Measurements from ENCODE around the gene SLC39A11.
"Not testable (repeated sequence)": the region's sequence is repeated elsewhere in the genome, so short reads cannot be mapped to it uniquely, and the experiment has no call there.

The SLC39A11 gene, protein sequence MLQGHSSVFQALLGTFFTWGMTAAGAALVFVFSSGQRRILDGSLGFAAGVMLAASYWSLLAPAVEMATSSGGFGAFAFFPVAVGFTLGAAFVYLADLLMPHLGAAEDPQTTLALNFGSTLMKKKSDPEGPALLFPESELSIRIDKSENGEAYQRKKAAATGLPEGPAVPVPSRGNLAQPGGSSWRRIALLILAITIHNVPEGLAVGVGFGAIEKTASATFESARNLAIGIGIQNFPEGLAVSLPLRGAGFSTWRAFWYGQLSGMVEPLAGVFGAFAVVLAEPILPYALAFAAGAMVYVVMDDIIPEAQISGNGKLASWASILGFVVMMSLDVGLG

DNA sequence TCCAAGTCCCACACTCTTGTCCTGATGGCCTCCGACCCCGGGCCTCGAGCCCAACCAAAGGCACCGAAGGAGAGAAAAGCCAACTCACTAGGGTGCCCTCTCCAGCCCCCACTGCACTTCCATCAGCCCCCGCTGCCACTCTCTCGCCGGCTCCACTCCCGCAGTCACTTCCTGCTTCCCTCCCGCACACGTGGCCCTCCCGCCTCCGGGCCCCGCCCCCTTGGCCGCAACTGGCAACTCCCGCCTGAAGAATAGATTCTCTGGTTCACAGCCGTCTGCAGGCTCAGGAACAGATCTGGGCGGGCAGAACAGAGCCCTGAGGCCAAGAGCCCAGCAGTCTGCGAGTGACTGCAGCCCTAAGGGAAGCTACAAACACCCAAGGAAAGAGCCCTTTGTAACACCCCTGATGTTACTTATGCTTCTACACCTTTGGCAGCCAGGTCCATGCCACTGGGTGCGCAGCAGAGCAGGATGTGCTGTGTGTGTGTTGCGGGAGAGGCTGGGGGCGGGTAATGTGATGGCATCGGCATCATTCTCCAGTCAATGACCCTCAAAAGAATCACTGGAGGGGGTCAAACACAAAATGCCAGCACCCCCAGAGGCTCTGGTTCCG lies at the start of gene SLC39A11:
Gene SLC39A11 (minus strand): TSS at position 166 of the 613 bp plus-strand sequence. CDS start 3,924 bp downstream, outside the sequence.
- DNase-seq (ENCODE audit: low read depth): peak; percentile 81

DNA sequence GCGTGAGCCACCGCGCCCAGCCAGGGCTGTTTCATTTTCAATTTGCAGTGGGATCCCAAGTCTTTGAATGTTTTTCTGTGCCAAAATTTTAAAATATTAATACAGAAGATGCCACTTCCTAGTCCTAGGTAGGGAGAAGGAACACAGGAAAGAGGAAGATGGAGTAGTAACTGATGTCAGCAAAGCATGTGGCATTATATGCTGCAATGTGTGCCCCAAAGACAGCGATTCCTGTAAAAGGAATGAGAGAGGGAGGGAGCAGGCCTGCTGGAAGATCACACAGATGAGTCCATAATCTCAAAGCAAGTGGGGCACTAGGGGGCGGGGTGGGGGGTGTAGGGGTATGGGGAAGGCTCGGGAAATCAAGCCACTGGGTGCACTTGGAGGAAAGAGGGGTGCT lies 48.9 kb upstream of the SLC39A11 start:
- no peak for DNase-seq (ENCODE audit: low read depth)

DNA sequence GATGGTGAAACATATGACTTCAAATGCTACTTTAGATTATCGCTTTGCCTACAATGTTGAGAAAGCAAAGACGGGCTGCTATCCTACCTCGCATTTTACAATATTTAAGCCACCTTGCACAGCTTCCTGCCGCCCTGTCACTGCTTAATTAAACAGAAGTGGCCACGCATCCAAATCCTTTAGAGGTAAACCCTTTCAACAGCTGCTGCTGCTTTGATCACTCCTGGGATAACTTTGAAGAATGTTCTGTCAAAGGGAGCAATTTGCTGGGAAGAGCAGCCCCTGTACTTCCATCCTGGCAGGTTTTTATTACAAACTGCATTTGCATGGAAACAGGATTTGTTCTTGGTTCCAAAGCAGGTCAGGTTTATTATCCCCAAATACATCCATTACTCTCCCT lies 48.1 kb upstream of the SLC39A11 start:
- no peak for DNase-seq (ENCODE audit: low read depth)

DNA sequence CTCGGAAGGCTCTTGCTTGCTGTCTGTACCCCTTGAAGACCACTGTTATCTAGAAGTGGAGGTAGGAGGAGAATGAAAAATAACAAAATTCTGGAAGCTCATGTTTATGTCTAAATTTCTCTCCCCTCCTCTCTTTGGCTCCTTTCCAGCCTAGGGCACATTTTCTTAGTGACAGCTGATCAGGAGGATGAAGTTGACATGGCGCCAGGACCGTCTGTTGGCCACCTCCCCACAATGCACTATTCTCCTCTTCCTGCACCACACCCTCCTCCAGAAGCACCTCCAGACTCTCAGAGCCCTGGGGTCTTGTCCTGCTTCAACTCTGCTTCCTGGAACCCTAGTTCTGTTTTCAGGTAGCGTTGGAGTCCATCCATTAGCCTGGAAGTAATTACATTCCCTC lies 46.8 kb upstream of the SLC39A11 start:
- no peak for DNase-seq (ENCODE audit: low read depth)

DNA sequence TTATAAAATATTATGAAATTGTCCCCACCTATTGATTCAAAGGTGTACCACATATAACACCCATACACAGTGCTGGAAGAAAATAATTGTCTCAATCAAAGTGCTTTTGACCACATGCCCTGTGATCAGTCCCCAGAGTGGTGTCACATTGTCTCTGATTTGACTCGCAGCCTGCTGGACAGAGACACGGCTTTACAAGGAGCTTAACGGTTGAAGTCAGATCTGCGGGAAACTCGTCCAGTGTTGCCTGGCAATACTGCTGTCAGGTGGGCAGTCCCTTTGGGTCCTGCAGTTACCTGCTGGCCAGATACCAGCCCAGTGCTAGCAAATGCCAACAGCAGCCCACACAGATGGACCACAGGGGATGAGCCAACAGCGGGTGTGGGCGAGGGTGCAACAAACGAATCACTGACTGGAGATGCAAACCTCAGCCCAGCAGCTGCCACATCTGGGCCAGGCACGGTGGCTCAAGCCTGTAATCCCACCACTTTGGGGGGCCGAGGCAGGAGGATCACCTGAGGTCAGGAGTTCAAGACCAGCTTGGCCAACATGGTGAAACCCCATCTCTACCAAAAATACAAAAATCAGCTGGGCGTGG lies 46.2 kb upstream of the SLC39A11 start:
- no peak for DNase-seq (ENCODE audit: low read depth)

DNA sequence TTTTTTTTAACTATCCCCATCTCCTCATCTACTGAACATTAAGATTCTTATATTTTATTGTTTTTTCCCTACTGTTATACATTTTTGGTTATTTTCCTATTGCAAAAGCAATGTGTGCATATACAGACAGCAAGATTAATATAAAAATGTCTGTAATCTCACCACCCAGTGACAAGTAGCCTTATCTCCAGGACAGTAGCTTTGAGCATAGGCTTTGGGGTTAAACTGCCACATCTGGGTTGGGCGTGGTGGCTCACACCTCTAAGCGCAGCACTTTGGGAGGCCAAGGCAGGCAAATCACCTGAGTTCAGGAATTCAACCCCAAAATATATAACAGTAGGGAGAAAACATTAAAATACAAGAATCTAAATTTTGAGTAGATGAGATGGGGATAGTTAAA lies 44.9 kb upstream of the SLC39A11 start:
- DNase-seq (ENCODE audit: low read depth): no peak

DNA sequence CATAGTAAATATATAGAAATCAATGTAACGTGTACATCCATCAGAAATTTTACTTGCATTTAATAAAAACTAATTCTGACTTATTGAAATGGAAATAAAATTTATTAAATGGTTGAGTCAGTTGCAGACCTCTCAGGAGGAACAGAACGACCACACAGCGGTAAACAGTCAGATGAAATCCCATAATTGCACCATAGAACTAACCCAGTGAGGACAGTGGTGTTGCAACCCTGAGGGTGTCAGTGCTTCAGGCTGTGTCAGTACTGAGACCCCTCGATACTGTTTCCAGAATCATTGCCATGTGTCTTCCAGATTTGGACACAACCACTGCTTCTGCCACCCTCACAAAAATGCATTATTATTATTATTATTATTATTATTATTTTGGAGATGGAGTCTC lies 43.3 kb upstream of the SLC39A11 start:
- DNase-seq (ENCODE audit: low read depth): no peak

DNA sequence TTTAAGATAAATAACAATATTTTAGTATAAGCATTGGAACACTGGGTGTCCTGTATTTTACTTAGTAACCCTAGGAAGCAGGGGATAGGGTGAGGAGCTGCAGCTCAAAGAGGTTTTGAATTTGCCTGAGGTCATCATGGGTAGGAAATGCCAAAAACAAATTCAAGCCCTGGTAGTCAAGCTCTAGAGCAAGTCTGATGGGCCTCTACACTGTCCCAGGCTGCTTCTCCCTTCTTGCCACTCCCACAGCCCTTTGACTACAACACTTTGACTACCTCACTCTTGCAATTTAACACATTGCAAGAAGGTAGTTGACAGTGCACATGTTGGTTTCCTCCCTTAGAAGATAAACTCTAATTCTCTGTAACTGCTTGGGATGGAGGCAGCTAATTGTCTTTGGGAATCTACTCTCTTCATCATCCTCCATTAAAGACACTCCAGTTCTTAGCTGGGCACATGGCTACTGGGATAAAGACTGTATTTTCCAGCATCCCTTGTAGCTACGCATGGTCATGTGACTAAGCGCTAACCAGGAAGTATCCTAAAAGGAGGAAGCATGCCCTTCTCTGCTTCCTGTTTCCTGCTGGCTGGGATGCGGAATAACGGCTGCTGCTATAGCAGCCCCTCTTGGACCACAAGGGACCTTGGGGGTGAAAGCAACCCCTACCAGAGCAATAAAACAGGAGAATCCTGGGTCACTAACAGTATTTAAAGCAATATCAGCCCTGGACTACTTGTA lies 41.6 kb upstream of the SLC39A11 start:
- no peak for DNase-seq (ENCODE audit: low read depth)

DNA sequence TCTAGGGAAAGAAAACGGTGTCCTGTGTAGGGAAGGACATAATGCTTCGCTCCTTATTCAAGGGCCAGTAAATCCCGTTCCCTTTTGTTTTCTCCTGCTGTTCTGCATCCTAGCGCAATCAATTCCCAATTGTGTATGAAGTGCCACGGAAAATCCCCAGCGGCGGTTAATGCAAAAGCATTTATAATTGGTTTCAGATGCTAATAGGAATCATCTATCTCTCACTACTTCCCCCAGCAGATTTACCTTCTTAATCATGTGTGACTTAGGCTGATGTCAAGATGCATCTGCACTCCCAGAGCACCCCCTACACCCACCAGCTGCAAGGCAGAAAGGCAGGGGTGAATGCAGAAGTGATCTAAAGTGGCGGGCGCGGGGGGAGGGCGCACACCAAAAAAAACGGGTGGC lies 39.6 kb upstream of the SLC39A11 start:
- no peak for DNase-seq (ENCODE audit: low read depth)

DNA sequence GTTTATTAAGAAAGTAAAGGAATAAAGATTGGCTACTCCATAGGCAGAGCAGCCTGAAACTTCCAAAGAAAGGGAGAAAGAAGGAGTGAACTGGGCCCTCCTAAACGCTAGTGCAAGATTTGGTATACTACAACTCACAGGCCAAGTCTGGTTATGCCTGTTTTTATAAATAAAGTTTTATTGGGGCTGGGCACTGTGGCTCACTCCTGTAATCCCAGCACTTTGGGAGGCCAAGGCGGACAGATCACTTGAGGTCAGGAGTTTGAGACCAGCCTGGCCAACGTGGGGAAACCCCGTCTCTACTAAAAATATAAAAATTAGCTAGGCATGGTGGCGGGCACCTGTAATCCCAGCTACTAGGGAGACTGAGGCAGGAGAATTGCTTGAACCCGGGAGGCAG lies 39.0 kb upstream of the SLC39A11 start:
- DNase-seq (ENCODE audit: low read depth): not testable (repeated sequence)

DNA sequence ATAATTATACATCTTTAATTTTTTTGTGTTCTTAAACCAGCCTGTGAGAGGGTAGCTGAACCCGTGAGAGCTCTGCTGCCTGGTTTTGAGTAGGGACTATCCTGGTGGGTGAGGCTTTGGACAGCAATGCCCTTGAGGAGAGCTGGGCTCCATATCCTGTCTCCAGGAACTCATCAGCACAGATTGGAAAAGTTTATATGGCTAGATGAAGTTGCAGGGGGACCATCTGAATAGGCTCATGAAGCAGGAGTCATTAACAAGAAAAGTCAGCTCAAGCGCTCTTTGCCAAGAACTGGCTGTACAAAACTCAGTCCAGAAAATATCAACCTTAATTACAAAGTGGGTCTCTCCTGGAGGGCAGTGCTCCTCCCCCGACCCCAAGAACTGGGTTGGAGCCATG lies 38.5 kb upstream of the SLC39A11 start:
- no peak for DNase-seq (ENCODE audit: low read depth)

DNA sequence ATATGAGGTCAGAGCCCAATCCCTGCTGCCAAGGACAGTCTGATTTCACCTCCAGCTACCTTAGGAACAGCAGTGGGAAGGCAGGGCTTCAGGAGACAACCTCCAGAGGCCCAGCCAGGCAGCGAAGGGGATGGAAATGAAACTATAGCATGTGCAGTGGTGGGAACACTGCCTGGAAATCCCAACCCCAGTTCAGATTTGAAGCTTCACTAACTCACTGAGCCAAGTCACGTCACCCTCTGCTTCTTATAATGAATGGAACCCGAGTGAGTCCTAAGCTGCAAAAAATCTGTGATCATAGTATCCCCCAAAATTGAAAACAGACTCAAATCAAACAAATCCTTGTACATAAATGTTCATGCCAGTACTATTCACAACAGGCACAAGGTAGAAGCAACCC lies 36.0 kb upstream of the SLC39A11 start:
- DNase-seq (ENCODE audit: low read depth): no peak

DNA sequence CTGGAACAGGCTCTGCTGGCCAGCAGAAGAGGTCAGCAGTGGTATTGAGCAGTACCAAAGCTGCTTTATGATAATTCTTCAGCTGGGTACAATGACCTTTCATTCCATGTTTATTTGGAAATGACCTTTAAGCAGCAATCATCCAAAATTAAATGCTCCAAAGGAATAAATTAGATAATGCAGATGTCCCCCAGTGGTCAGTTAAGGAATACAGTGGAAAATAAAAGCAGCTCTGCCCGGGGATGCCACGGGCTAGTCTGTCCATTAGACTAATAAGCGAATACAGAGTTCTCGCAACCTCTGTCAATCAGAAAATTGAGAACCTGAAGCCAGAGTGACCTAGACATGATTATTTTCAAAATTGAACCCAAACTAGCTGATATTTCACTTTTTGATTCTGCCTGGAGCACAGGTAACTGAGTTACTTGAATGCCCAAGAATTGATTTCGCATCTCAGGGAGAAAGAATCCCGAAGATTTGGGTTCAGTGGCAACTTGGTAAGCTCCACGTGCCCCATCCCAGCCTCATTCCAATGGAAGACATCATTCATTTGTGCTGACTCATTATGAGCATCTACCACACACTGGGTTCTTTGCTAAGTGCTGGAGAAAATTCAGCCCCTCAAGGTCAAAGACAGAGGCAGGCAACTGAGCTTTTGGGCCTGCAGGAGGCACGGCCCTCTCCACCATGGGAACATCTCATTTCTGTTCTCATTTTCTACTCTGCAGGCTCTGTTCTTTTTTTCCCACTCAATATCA lies 34.4 kb upstream of the SLC39A11 start:
- no peak for DNase-seq (ENCODE audit: low read depth)

DNA sequence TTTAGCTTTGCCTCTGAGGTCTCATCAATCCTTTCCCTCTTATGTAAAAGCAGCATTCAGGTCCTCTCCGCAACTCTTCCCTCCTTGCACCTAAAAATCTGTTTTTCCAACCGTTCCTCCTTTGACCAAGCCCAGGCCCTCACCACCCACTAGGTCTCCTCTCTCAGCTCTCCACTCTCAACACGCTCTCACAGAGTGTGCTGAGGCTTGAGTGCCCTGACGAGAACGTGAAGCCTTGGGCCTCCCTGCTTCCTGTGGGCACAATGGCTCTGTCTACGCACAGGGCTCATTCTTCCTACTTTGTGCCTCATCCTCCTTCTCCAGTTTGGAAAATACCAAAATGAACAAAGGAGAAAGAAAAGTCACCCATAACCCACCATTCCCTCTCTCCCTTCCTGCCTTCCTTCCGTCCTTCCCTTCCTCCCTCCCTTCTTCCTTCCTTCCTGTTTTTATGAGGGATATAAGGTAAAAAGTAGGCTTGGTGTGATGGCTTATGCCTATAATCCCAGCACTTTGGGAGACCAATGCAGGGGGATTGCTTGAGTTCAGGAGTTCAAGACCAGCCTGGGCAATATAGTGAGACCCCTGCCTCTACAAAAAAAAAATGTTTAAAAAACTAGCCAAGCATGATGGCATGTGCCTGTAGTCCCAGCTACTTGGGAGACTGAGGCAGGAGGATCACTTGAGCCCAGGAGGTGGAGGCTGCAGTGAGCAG lies 31.3 kb upstream of the SLC39A11 start:
- DNase-seq (ENCODE audit: low read depth): no peak

DNA sequence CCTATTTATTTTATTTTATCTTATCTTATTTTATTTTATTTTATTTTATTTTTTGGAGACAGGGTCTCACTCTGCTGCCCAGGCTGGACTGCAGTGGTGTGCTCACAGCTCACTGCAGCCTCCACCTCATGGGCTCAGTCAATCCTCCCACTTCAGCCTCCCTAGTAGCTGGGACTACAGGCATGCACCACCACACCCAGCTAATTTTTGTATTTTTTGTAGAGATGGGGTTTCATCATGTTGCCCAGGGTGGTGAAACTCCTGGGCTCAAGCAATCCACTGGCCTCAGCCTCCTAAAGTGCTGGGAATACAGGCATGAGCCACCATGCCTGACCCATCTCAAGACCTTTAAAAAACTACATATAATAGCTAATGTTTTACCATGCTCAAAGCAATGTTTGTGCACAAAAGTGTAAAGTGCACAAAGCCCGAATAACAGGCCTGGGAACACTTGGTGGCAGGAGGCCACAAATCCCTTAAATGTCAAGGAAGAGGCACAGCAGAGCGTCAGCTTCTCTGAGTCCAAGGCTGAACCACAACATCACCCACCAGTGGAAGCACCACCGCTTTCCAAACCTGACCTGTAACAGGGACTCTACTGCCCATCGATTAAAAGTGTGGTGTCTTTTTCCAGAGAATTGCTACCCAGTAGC lies 30.6 kb upstream of the SLC39A11 start:
- DNase-seq (ENCODE audit: low read depth): no peak

DNA sequence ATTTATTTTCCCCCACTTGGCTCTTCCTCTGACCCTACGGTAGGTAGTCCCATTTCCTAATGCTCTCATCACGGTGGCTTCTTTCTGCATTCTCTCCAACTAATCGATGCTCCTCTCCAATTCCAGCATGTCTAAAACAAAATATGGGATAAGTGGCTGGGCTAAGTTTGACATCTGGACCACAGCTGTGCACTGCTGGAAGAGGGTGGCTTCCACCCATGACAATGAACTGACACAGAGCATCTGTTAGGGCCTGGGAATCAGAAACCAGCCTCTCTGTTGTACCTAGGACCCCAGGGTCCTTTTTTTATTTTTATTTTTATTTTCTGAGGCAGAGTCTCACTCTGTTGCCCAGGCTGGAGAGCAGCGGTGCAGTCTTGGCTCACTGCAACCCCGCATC lies 29.0 kb upstream of the SLC39A11 start:
- no peak for DNase-seq (ENCODE audit: low read depth)

DNA sequence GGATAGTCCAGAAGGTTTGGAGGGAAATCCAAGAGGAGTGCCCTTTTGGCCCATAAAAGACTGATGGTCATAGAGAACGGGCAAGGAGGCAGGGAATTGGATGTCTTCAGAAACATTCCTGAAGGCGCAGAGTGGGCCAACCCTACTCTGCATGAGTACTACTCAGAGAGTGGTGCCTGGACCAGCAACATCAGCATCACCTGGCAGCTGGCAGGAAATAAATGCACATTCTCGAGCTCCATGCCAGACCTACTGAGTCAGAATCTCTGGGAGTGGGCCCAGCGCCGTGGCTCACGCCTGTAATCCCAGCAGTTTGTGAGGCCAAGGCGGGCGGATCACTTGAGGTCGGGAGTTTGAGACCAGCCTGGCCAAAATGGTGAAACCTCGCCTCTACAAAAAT lies 27.1 kb upstream of the SLC39A11 start:
- no peak for DNase-seq (ENCODE audit: low read depth)

DNA sequence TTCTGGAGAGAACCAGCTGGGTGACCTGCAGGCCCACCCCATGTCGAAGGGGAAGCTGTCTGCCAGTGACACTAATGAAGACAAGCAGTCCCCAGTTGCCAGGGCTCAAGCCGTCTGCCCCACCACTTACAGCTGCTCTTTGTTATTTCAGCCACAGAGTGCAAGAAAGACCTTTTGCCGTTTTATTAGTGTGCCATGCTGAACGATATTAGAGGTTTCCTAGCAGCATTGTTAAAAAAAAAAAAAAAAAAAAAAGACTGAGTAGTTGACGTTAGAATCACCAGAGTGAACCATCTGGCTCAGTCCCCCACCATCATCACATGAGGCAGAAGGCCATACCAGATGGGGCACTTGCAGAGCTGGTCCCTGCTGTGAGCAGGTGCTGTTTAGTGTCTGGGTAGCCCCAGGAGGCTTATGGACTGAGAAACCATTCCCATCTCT lies 26.5 kb upstream of the SLC39A11 start:
- no peak for DNase-seq (ENCODE audit: low read depth)

DNA sequence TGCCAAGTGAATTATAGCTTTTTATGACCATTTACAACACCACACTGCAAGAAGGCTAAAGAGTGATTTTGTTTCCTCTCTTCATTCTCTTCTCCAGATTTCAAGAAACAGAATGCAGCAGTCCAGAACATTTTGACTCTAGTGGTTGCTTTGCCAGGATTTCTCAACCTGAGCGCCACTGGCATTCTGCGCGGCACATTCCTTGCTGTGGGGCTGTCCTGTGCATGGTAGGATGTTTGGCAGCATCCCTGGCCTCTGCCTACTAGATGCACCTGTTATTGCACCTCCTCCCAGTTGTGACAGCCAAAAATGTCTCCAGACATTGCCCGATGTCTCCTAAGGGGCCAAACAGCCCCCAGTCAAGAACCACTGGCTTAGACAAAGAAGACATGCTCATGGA lies 25.7 kb upstream of the SLC39A11 start:
- DNase-seq (ENCODE audit: low read depth): no peak

DNA sequence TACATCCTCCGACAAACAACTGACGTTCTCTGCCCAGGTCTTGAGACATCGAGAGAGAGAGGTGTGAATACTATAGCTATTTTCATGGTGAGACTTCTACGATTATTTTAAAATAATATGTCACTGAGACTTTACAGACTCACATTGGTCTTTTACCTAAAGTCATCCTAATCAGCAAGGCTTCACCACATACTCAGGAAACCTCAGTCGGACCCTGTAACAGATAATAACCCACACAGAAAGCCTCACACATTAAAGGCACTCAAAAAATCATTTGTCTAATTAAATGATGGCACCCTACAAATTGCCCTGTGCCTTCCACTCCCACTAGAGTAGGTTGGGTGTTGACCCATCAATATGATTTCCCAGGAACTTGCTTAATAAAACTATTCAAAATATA lies 19.8 kb upstream of the SLC39A11 start:
- no peak for DNase-seq (ENCODE audit: low read depth)

DNA sequence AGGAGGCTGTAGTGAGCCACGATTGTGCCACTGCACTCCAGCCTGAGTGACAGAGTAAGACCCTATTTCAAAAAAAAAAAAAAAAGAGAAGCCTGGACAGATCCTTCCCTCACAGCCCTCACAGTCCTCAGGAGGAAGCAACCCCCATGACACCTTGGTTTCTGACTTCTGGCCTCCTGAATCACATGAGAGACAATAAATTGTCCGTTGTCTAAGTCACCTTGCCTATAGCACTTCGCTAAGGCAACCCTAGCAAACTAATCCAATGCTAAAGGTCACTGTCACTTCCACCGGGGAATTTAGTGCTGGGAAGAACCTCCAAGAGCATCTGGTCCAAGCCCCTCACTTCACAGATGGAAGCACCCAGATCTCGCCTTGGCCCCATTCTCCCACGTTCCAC lies 18.9 kb upstream of the SLC39A11 start:
- no peak for DNase-seq (ENCODE audit: low read depth)
